ENCODE results near the gene GRID1.

DNA sequence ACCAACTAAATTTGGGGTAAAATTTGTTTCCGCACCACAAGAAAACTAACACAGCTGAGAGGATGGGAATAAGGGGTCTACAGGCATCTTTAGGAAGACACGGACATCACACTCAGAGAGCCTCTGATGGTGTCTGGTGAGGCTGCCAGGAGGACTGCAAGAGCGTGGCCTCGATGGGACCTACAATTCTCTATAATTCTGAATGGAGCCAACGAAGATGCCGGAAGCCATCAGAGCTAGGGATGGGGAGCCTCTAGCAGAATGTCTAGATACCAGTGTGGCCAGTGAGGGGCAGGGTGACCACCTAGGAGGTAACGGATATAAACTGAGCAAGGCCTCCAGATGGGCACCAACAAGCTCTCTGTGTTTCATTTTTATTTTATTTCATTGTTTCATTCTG, 7.5 kb downstream of the GRID1 start:
- TF ChIP-seq POLR2AphosphoS5 (IDR thresholded peaks at IDR 0.05; ENCODE audit: low read depth, low read length) (no peak), CTCF (IDR thresholded peaks at IDR 0.05) (no peak), TEAD4 (IDR thresholded peaks at IDR 0.05; ENCODE audit: borderline replicate concordance, insufficient read depth) (no peak), YY1 (IDR thresholded peaks at IDR 0.05; ENCODE audit: low read depth) (no peak), SMC3 (IDR thresholded peaks at IDR 0.05; ENCODE audit: low read depth, low read length) (no peak), SIN3A (IDR thresholded peaks at IDR 0.05; ENCODE audit: borderline replicate concordance, low read depth, low read length) (no peak), EP300 (IDR thresholded peaks at IDR 0.05; ENCODE audit: borderline replicate concordance in 1 of 2, low read depth in 1 of 2, low read length in 1 of 2) (no peak), TCF12 (IDR thresholded peaks at IDR 0.05) (no peak), GATA2 (CRISPR knock-in tag; IDR thresholded peaks at IDR 0.05) (no peak)
- TF ChIP-seq, protein P1, sequence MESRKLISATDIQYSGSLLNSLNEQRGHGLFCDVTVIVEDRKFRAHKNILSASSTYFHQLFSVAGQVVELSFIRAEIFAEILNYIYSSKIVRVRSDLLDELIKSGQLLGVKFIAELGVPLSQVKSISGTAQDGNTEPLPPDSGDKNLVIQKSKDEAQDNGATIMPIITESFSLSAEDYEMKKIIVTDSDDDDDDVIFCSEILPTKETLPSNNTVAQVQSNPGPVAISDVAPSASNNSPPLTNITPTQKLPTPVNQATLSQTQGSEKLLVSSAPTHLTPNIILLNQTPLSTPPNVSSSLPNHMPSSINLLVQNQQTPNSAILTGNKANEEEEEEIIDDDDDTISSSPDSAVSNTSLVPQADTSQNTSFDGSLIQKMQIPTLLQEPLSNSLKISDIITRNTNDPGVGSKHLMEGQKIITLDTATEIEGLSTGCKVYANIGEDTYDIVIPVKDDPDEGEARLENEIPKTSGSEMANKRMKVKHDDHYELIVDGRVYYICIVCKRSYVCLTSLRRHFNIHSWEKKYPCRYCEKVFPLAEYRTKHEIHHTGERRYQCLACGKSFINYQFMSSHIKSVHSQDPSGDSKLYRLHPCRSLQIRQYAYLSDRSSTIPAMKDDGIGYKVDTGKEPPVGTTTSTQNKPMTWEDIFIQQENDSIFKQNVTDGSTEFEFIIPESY (IDR thresholded peaks at IDR 0.05; ENCODE audit: borderline replicate concordance, low read depth), result no peak
- TF ChIP-seq, protein P2, sequence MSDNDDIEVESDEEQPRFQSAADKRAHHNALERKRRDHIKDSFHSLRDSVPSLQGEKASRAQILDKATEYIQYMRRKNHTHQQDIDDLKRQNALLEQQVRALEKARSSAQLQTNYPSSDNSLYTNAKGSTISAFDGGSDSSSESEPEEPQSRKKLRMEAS (IDR thresholded peaks at IDR 0.05; ENCODE audit: low read depth), result no peak
- TF ChIP-seq, protein P3, sequence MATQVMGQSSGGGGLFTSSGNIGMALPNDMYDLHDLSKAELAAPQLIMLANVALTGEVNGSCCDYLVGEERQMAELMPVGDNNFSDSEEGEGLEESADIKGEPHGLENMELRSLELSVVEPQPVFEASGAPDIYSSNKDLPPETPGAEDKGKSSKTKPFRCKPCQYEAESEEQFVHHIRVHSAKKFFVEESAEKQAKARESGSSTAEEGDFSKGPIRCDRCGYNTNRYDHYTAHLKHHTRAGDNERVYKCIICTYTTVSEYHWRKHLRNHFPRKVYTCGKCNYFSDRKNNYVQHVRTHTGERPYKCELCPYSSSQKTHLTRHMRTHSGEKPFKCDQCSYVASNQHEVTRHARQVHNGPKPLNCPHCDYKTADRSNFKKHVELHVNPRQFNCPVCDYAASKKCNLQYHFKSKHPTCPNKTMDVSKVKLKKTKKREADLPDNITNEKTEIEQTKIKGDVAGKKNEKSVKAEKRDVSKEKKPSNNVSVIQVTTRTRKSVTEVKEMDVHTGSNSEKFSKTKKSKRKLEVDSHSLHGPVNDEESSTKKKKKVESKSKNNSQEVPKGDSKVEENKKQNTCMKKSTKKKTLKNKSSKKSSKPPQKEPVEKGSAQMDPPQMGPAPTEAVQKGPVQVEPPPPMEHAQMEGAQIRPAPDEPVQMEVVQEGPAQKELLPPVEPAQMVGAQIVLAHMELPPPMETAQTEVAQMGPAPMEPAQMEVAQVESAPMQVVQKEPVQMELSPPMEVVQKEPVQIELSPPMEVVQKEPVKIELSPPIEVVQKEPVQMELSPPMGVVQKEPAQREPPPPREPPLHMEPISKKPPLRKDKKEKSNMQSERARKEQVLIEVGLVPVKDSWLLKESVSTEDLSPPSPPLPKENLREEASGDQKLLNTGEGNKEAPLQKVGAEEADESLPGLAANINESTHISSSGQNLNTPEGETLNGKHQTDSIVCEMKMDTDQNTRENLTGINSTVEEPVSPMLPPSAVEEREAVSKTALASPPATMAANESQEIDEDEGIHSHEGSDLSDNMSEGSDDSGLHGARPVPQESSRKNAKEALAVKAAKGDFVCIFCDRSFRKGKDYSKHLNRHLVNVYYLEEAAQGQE (IDR thresholded peaks at IDR 0.05; ENCODE audit: low read depth, low read length), result no peak
